Thyroid gland (tissue), 4 donors: Measurements from ENCODE around the gene CDK11A. TPM values are rescaled to one million over a fixed set of nuclear protein-coding genes. Genes with fewer than 3 reads are reported as not detected.
A peak's percentile ranks its signal among the peaks of the same experiment; 100 is the strongest.

Experiments used
- DNase-seq, 2 donors: peaks; one replicate each; pipeline ENCODE4 v3.0.0-alpha.2; 2019
- H3K27ac ChIP-seq, 3 donors: fragments of 200-600 bp; sonication (generic); 1 replicate in 2 of 3; 2 replicates in 1 of 3; pipeline ENCODE4 v1.5.1; 2016 to 2019; ENCODE audit warnings: mild to moderate bottlenecking in 1 of 3, moderate library complexity in 1 of 3
- H3K27me3 ChIP-seq: fragments of 200-600 bp; sonication (generic); one replicate; pipeline ENCODE4 v1.5.1; 2019
- H3K36me3 ChIP-seq, 2 donors: fragments of 200-600 bp; sonication (generic); one replicate each; pipeline ENCODE4 v1.5.1; 2016 to 2019
- H3K4me1 ChIP-seq, 2 donors: fragments of 200-600 bp; sonication (generic); one replicate each; pipeline ENCODE4 v1.5.1; 2017 to 2019
- H3K4me3 ChIP-seq, 3 donors: fragments of 200-600 bp; sonication (generic); replicated peaks in 1 of 3; 1 replicate in 2 of 3; 2 replicates in 1 of 3; pipeline ENCODE4 v1.5.1; 2016; ENCODE audit warnings: mild to moderate bottlenecking in 1 of 3
- H3K9me3 ChIP-seq: fragments of 200-600 bp; sonication (generic); one replicate; pipeline ENCODE4 v1.5.1; 2017
- POLR2A ChIP-seq, 2 donors: fragments of 450-650 bp; IDR thresholded peaks; one replicate each; pipeline ENCODE4 v1.6.1; 2017; ENCODE audit warnings: antibody characterized with exemption in 2 of 2, mild to moderate bottlenecking in 2 of 2, moderate library complexity in 1 of 2
- WGBS, 2 donors: methylation state at CpG; one replicate each; pipeline ENCODE4 v1.1.5; 2017; 5-methylcytosine and 5-hydroxymethylcytosine counted together
- intact Hi-C: fragments of 100-400 bp; cut with DNase I; formaldehyde crosslinking; loops from one replicate; pipeline ENCODE4 v1.15.1; 2023
- total RNA-seq, 4 donors: library from RNA; depleted of rRNA; stranded (reverse); fragments of >200 nt; gene quantifications; one replicate each; pipeline ENCODE4 v1.2.3, GENCODE V29; 2016
- TF ChIP-seq, protein P1 (sequence below), 6 experiments: fragments of 200-600 bp in 3 of 6; fragments of 450-650 bp in 3 of 6; sonication (generic) in 3 of 6; IDR thresholded peaks; one replicate each; pipeline ENCODE4 v1.5.1; 2016 to 2019; ENCODE audit warnings: antibody characterized with exemption in 6 of 6, mild to moderate bottlenecking in 2 of 6, inconsistent platforms in 1 of 6, moderate library complexity in 1 of 6

CDK11A gene
- total RNA-seq, 4 donors from 2014 or later, result 14.7 to 36.1 (median 29.5) TPM

DNA sequence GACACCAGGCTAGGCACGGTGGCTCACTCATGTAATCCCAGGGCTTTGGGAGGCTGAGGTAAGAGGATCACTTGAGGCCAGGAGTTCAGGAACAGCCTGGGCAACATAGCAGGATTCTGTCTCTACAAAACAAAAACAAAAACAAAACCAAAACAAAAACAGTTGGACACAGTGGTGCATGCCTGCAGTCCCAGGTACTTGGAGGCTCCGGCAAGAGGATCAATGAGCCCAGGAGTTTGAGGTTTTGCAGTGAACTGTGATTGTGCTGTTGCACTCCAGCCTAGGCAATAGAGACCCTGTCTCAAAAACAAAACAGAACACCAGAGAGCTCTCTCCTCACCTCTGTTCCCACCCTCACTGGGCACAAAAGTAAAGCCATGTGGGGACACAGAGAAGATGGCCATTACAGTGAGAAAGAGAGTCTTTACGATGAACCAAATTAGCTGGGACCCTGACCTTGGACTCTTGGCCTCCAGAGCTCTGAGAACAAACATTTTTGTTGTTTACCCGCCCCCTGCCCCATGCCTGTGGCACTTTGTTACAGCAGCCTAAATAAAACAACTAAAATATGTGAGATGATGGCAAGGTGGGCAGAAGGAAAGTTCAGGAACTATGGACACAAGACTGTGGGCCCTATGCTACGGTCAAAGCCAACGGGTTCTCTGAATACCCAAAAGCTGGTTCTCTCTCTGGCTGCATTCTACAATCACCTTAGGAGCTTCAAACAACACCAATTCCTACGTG lies 44.3 kb upstream of the CDK11A start:
- 95 to 97% methylated on average over 7 of the region's 7 CpGs for WGBS, 2 donors
- intact Hi-C loops, result no loop called here
- no peaks in the 10 kb centered on the region for H3K27me3 ChIP-seq
- TF ChIP-seq, protein P1, sequence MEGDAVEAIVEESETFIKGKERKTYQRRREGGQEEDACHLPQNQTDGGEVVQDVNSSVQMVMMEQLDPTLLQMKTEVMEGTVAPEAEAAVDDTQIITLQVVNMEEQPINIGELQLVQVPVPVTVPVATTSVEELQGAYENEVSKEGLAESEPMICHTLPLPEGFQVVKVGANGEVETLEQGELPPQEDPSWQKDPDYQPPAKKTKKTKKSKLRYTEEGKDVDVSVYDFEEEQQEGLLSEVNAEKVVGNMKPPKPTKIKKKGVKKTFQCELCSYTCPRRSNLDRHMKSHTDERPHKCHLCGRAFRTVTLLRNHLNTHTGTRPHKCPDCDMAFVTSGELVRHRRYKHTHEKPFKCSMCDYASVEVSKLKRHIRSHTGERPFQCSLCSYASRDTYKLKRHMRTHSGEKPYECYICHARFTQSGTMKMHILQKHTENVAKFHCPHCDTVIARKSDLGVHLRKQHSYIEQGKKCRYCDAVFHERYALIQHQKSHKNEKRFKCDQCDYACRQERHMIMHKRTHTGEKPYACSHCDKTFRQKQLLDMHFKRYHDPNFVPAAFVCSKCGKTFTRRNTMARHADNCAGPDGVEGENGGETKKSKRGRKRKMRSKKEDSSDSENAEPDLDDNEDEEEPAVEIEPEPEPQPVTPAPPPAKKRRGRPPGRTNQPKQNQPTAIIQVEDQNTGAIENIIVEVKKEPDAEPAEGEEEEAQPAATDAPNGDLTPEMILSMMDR (IDR thresholded peaks at IDR 0.05), result no peak
- no peak for TF ChIP-seq POLR2A (IDR thresholded peaks at IDR 0.05)
- H3K9me3 ChIP-seq, result no peaks in the 10 kb centered on the region
- DNase-seq, result no peak
- peaks cover 5 to 8% of the 10 kb centered on the region in 2 donors for H3K36me3 ChIP-seq
- peaks cover 12 to 13% of the 10 kb centered on the region in 2 donors for H3K4me1 ChIP-seq
- no peak overlapping the region for H3K27ac ChIP-seq
- no peak overlapping the region for H3K4me3 ChIP-seq

DNA sequence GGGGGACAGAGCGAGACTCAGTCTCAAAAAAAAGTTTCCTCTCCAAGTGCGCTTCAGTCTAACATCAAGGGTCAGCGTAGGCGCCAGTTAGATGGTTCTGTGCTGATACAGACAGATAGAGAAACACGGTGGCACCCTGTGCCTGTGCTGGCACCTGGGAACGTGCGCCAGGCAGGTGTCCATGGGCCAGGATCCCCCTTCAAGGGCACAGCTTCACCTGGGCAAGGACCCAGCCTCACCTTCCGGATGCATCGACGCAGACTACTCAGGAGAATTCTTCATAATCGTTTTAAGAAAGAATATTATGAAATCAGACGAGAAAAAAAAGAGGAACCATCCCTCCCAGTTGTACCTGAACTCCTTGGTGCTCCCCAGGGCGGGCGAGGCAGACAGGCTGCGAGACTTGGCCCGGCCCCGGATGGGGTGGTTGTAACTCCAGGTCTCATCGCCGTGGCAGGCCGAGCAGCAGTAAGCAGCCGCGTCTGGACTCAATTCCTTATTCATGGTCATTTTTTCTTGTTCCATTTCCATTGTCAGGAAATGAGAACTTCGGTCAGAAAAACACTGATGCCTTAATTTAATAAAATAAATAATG lies 40.8 kb upstream of the CDK11A start:
- H3K27me3 ChIP-seq, result no peaks in the 10 kb centered on the region
- peaks cover 12 to 18% of the 10 kb centered on the region in 2 donors for H3K4me1 ChIP-seq
- no peak for TF ChIP-seq POLR2A (IDR thresholded peaks at IDR 0.05)
- TF ChIP-seq, protein P1 (IDR thresholded peaks at IDR 0.05), result no peak
- peak in 1 of 2 donors; percentile 29 for DNase-seq
- H3K36me3 ChIP-seq, result peaks cover 13 to 16% of the 10 kb centered on the region in 2 donors
- no peaks in the 10 kb centered on the region for H3K9me3 ChIP-seq
- 92 to 94% methylated on average over 22 to 23 of the region's 23 CpGs for WGBS, 2 donors
- H3K4me3 ChIP-seq, result no peak overlapping the region
- H3K27ac ChIP-seq, result peak overlapping the region; percentile 24 to 41 (median 34)
- intact Hi-C loops, result no loop called here

DNA sequence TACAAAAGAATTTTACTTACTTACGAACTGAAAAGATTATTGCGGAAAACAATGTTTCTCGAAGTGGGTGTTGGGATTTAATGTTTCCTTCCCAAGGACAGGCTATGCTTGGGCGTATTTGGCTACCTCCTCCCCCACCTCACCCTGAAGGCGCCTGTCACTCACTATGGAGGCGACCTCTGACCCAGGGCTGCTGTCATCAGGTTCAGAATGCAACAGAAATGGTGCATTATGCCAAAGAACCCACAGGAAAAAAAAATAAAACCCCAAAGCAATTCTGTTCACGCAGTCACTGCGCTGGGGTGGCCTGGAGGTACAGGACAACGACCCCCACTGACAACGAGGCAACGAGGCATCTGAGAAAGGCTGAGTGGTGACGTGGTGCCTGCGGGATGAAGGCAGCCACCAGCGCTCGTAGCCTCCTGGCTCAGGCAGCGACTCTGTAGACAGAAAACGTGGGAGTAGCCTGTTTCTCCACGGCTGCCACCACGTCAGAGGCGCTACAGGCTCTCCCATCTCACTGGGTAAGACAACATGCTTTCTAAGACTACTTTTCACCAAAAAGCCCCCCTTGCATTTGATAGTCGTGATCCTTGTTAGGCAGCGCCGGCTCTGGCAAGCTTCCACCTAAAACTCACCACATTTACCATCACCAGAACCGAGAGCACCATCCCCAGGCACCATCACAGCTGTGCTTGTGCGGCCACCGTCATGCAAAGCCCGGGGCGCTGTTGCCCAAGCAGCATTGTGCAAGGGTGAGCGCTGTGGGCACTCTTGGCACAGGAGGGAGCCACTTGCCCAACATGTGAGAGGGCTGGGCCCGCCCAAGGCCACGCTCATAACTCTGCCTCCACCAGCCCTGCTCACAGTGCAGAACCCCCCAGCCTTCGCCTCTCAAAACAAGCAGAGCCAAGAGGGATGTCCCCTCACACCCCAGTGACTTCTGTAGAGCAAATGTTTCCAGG lies 39.8 kb upstream of the CDK11A start:
- Histone ChIP-seq H3K36me3 (peaks cover 13 to 20% of the 10 kb centered on the region in 2 donors), H3K4me3 (no peak overlapping the region), H3K4me1 (peaks cover 22 to 28% of the 10 kb centered on the region in 2 donors), H3K9me3 (no peaks in the 10 kb centered on the region), H3K27ac (peak overlapping the region in 2 of 3 donors; percentile 24 to 34), H3K27me3 (no peaks in the 10 kb centered on the region)
- intact Hi-C loops, result no loop called here
- 64 to 72% methylated on average over 28 to 30 of the region's 32 CpGs for WGBS, 2 donors
- DNase-seq, result peak; percentile 98
- TF ChIP-seq, protein P1 (IDR thresholded peaks at IDR 0.05), result peak in 5 of 6 experiments; percentile 29 to 84 (median 70)
- TF ChIP-seq POLR2A (IDR thresholded peaks at IDR 0.05), result no peak

DNA sequence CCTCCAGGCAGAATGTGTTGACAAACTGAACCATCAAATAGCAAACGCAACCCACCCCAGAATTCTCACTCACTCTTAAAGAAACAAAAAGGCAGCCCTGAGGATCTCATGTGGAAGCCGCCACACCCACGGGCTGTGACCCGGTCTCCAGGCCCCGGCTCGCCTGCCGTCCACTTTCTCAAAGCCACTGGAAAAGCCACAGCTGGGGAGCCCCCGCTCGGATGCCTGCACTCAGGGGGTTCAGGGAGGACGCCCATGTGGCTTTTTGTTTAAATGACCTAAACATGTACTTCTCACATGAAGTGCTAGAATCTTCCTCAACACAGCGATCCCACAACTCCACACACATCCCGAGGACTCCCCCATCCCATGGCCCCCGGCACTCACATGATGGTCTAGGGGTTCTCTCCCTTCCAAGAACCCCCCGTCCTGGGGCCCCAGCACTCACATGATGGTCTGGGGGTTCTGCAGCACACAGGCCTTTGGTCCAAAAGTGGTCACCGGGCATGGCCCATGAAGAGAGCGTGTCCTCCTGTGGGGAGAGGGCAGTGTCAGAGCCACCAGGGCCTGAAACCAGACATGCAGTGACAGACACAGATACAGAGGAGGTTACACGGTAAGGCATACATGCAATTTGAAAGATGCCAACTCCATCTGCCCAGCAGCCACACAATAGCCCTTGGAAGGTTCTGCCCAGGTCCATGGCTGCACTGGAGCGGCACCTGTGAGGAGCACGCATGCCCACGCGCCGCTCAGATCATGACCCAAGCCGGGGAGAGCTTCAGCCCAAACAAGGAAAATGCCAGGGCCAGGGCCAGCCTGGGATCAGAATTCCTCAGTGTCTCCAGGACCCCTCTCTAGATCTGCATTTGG lies 37.6 kb upstream of the CDK11A start:
- Histone ChIP-seq H3K27me3 (no peaks in the 10 kb centered on the region), H3K27ac (no peak overlapping the region), H3K9me3 (no peaks in the 10 kb centered on the region), H3K4me3 (no peak overlapping the region), H3K36me3 (peaks cover 15 to 25% of the 10 kb centered on the region in 2 donors), H3K4me1 (peaks cover 37 to 39% of the 10 kb centered on the region in 2 donors)
- TF ChIP-seq POLR2A (IDR thresholded peaks at IDR 0.05), result no peak
- TF ChIP-seq, protein P1 (IDR thresholded peaks at IDR 0.05), result no peak
- 94 to 99% methylated on average over 23 of the region's 23 CpGs for WGBS, 2 donors
- DNase-seq, result no peak
- intact Hi-C loops, result no loop called here
